AG10803 (cell line): ENCODE data around the gene ARID5A.
A peak's percentile ranks its signal among the peaks of the same experiment; 100 is the strongest.

Experiments
- DNase-seq: peaks from one replicate; pipeline ENCODE4 v3.0.0; 2010; ENCODE audit warnings: low read depth
- H3K4me3 ChIP-seq: 2 replicates; pipeline ENCODE4 v1.5.1; 2011; ENCODE audit warnings: mild to moderate bottlenecking, low read length, control low read depth
- CTCF ChIP-seq: conservative IDR thresholded peaks from 2 replicates; pipeline ENCODE4 v1.5.1; 2011; ENCODE audit warnings: mild to moderate bottlenecking, low read length, control low read depth, inconsistent platforms

Gene ARID5A

GRCh38 chr2:96507957-96508520 lies 28.5 kb upstream of the ARID5A start:
- DNase-seq: peak; percentile 37
- H3K4me3 ChIP-seq: peak overlapping the region; percentile 54
- TF ChIP-seq CTCF: peak; percentile 64

GRCh38 chr2:96508521-96509113 lies 27.9 kb upstream of the ARID5A start:
- no peak overlapping the region for H3K4me3 ChIP-seq
- no peak for DNase-seq
- TF ChIP-seq CTCF: no peak

GRCh38 chr2:96509114-96509846 lies 27.3 kb upstream of the ARID5A start:
- H3K4me3 ChIP-seq: no peak overlapping the region
- DNase-seq: peak; percentile 82

GRCh38 chr2:96509847-96510230 lies 26.7 kb upstream of the ARID5A start:
- no peak for DNase-seq
- no peak for TF ChIP-seq CTCF
- no peak overlapping the region for H3K4me3 ChIP-seq

More at GRCh38 chr2:96509114-96509846, 27.3 kb upstream of the ARID5A start:
- TF ChIP-seq CTCF: peak; percentile 95

GRCh38 chr2:96510931-96511595 lies 25.5 kb upstream of the ARID5A start:
- TF ChIP-seq CTCF: no peak
- H3K4me3 ChIP-seq: no peak overlapping the region
- DNase-seq: no peak

GRCh38 chr2:96511851-96512250 lies 24.7 kb upstream of the ARID5A start:
- no peak overlapping the region for H3K4me3 ChIP-seq
- no peak for DNase-seq
- no peak for TF ChIP-seq CTCF
